Measurements from ENCODE around the gene BRF1.

GRCh38 chr14:105210266-105211025, 90.4 kb downstream of the BRF1 start:
- TF ChIP-seq CTCF (IDR thresholded peaks at IDR 0.05): no peak
- TF ChIP-seq POLR2A (IDR thresholded peaks at IDR 0.05): no peak

Data from thyroid gland (tissue), 4 donors.